SU-DHL-6 (cell line): ENCODE data around the gene MED15.

Source experiments
- CTCF ChIP-seq: fragments of 200-600 bp; sonication (generic); IDR thresholded peaks from one replicate; pipeline ENCODE4 v1.5.1; 2017; ENCODE audit warnings: antibody characterized with exemption, mild to moderate bottlenecking, low read length, moderate library complexity; ENCODE audit not compliant: insufficient read depth, poor library complexity, severe bottlenecking
- EZH2phosphoT487 ChIP-seq: fragments of 200-600 bp; sonication (generic), shearing (Covaris generic); conservative IDR thresholded peaks from 2 replicates; pipeline ENCODE4 v1.6.1; 2018; ENCODE audit warnings: mild to moderate bottlenecking, antibody characterized with exemption, low read length, moderate library complexity, mixed read lengths

GRCh38 chr22:20588843-20589581 is 81.6 kb downstream of the MED15 start:
- TF ChIP-seq EZH2phosphoT487 (no peak), CTCF (no peak)
